K562 (cell line): ENCODE measurements around the gene TTC27.

ENCODE experiments used
- CHD1 ChIP-seq: fragments of 200-600 bp; sonication (generic); IDR thresholded peaks from one replicate; pipeline ENCODE4 v1.6.1; 2012; ENCODE audit warnings: mild to moderate bottlenecking, moderate library complexity, low read length, inconsistent platforms
- MYC ChIP-seq, 2 experiments: fragments of 250-450 bp in 1 of 2; sonication (Bioruptor Pico) in 1 of 2; IDR thresholded peaks; 2 replicates each; pipeline versions ENCODE4 v1.5.1 to v1.6.1; 2012 to 2021; ENCODE audit warnings: low read depth in 2 of 2, borderline replicate concordance in 1 of 2, improper control_type of control experiment in 1 of 2, low read length in 1 of 2, mild to moderate bottlenecking in 1 of 2, moderate library complexity in 1 of 2
- POLR2A ChIP-seq: fragments of 450-650 bp; conservative IDR thresholded peaks from 2 replicates; pipeline ENCODE4 v1.6.1; 2016
- RAD21 ChIP-seq, 2 experiments: fragments of 250-450 bp in 1 of 2; fragments of 450-650 bp in 1 of 2; sonication (Bioruptor Pico) in 1 of 2; formaldehyde crosslinking in 1 of 2; IDR thresholded peaks in 1 of 2; conservative IDR thresholded peaks in 1 of 2; 2 replicates each; pipeline versions ENCODE4 v1.4.0 to v1.8.0; 2020 to 2022; ENCODE audit warnings: mild to moderate bottlenecking in 2 of 2, moderate library complexity in 1 of 2
- RFX5 ChIP-seq: IDR thresholded peaks from 2 replicates; pipeline ENCODE4 v1.6.1; 2011; ENCODE audit warnings: low read depth, mild to moderate bottlenecking, improper control_type of control experiment, low read length
- YY1 ChIP-seq, 3 experiments: IDR thresholded peaks; 2 replicates each; pipeline ENCODE4 v1.6.1; 2011; ENCODE audit warnings: low read length in 2 of 3, mild to moderate bottlenecking in 2 of 3, moderate library complexity in 2 of 3, borderline replicate concordance in 1 of 3, control low read depth in 1 of 3, low read depth in 1 of 3; ENCODE audit not compliant: insufficient read depth in 3 of 3, insufficient replicate concordance in 2 of 3, control insufficient read depth in 1 of 3, insufficient read length in 1 of 3; ENCODE audit errors: extremely low read depth in 1 of 3
- ZNF175 ChIP-seq: fragments of 200-800 bp; sonication (Bioruptor generic); IDR thresholded peaks from 2 replicates; pipeline ENCODE4 v1.6.1; 2016; ENCODE audit warnings: low read depth, mild to moderate bottlenecking, missing genetic modification characterization, missing compliant biosample characterization
- ZNF23 ChIP-seq: fragments of 250-450 bp; sonication (Bioruptor Pico); IDR thresholded peaks from 2 replicates; pipeline ENCODE4 v1.4.0; 2020; ENCODE audit warnings: mild to moderate bottlenecking
- ZNF639 ChIP-seq, 2 experiments: fragments of 200-800 bp in 1 of 2; sonication (Bioruptor generic) in 1 of 2; sonication (generic) in 1 of 2; formaldehyde crosslinking in 1 of 2; IDR thresholded peaks in 1 of 2; conservative IDR thresholded peaks in 1 of 2; 2 replicates each; pipeline versions ENCODE4 v1.5.0 to v1.6.1; 2016 to 2020; ENCODE audit warnings: missing compliant biosample characterization in 1 of 2, missing genetic modification characterization in 1 of 2, missing genetic modification reagents in 1 of 2

GRCh38 chr2:32663864-32664263, 36.0 kb downstream of the TTC27 start:
- TF ChIP-seq ZNF639 (CRISPR knock-in tag; conservative IDR thresholded peaks at IDR 0.05 in 1 of 2, IDR thresholded peaks at IDR 0.05 in 1 of 2) = no peak
- TF ChIP-seq RFX5 = no peak
- no peak for TF ChIP-seq CHD1
- no peak for TF ChIP-seq POLR2A
- TF ChIP-seq MYC (IDR thresholded peaks at IDR 0.05; ENCODE audit: low read depth, low read length) = no peak
- no peak for TF ChIP-seq MYC (CRISPR knock-in tag; IDR thresholded peaks at IDR 0.05; ENCODE audit: borderline replicate concordance, low read depth)
- TF ChIP-seq RAD21 (CRISPR knock-in tag; conservative IDR thresholded peaks at IDR 0.05 in 1 of 2, IDR thresholded peaks at IDR 0.05 in 1 of 2) = no peak
- no peak for TF ChIP-seq YY1 (IDR thresholded peaks at IDR 0.05; ENCODE audit: borderline replicate concordance in 1 of 3, control insufficient read depth in 1 of 3, extremely low read depth in 1 of 3, insufficient read depth in 3 of 3, insufficient read length in 1 of 3, insufficient replicate concordance in 2 of 3, low read depth in 1 of 3, low read length in 2 of 3)
- no peak for TF ChIP-seq ZNF175 (CRISPR knock-in tag)
- no peak for TF ChIP-seq ZNF23 (CRISPR knock-in tag)
